Thymus (tissue), 14 donors: ENCODE results near the gene C2CD2L. TPM values are rescaled to one million over a fixed set of nuclear protein-coding genes. Genes with fewer than 3 reads are reported as not detected.
A peak's percentile ranks its signal among the peaks of the same experiment; 100 is the strongest.
"Not testable (repeated sequence)": the region's sequence is repeated elsewhere in the genome, so short reads cannot be mapped to it uniquely, and the experiment has no call there.

Source experiments
- DNase-seq, 9 donors: peaks; one replicate each; pipeline ENCODE4 v3.0.0-alpha.2; 2013; ENCODE audit warnings: low spot score in 9 of 9, low read depth in 6 of 9, missing footprints in 1 of 9
- H3K27ac ChIP-seq, 2 donors: one replicate each; pipeline ENCODE4 v1.5.1; 2013; ENCODE audit warnings: control low read depth in 1 of 2, low read depth in 1 of 2, low read length in 1 of 2, mild to moderate bottlenecking in 1 of 2, moderate library complexity in 1 of 2
- H3K27me3 ChIP-seq, 2 donors: one replicate each; pipeline ENCODE4 v1.5.1; 2013; ENCODE audit warnings: low read length in 1 of 2; ENCODE audit not compliant: control insufficient read depth in 2 of 2, insufficient read depth in 1 of 2
- H3K36me3 ChIP-seq, 2 donors: one replicate each; pipeline ENCODE4 v1.5.1; 2013; ENCODE audit warnings: low read length in 1 of 2, mild to moderate bottlenecking in 1 of 2, moderate library complexity in 1 of 2; ENCODE audit not compliant: control insufficient read depth in 2 of 2, insufficient read depth in 2 of 2
- H3K4me1 ChIP-seq, 2 donors: one replicate each; pipeline ENCODE4 v1.5.1; 2013; ENCODE audit warnings: low read length in 2 of 2; ENCODE audit not compliant: control insufficient read depth in 2 of 2, insufficient read depth in 2 of 2
- H3K4me3 ChIP-seq, 2 donors: one replicate each; pipeline ENCODE4 v1.5.1; 2013; ENCODE audit warnings: low read length in 2 of 2, control low read depth in 1 of 2, mild to moderate bottlenecking in 1 of 2
- H3K9me3 ChIP-seq, 2 donors: one replicate each; pipeline ENCODE4 v1.5.1; 2013; ENCODE audit warnings: low read length in 1 of 2, mild to moderate bottlenecking in 1 of 2; ENCODE audit not compliant: control insufficient read depth in 2 of 2, insufficient read depth in 1 of 2
- WGBS: extraction: QIAGEN DNeasy Blood & Tissue Kit; methylation state at CpG from one replicate; pipeline ENCODE4 v1.1.7; 2013; 5-methylcytosine and 5-hydroxymethylcytosine counted together
- long read RNA-seq, 10 donors: transcript quantifications; one replicate each; lab custom pipeline, GENCODE V29; 2026
- polyA plus RNA-seq: library from polyadenylated mRNA; stranded (reverse); fragments of 200-250 nt; gene quantifications from one replicate; pipeline ENCODE4 v1.2.3, GENCODE V29; 2013
- total RNA-seq: library from RNA; stranded (reverse); fragments of 120-200 nt; gene quantifications from one replicate; pipeline ENCODE4 v1.2.4, GENCODE V29; 2013
- donor health status: healthy.

Gene C2CD2L
- total RNA-seq = 4.7 TPM
- polyA plus RNA-seq = 11.1 TPM
- long read RNA-seq, donor 1 = 0 reads
- long read RNA-seq, donor 2 = 0 reads
- long read RNA-seq, donor 3, full-length matches to known transcripts = 2 of 2 reads
- long read RNA-seq, donor 3, partial matches to known transcripts = 0 of 2 reads
- long read RNA-seq, donor 3, other reads (novel, unspliced or antisense) = 0 of 2 reads
- long read RNA-seq, donor 4 = 0 reads
- long read RNA-seq, donor 5, partial matches to known transcripts = 5 of 6 reads
- long read RNA-seq, donor 5, other reads (novel, unspliced or antisense) = 0 of 6 reads
- long read RNA-seq, donor 6, full-length matches to known transcripts = 1 of 1 reads
- long read RNA-seq, donor 6, partial matches to known transcripts = 0 of 1 reads
- long read RNA-seq, donor 6, other reads (novel, unspliced or antisense) = 0 of 1 reads
- long read RNA-seq, donor 7 = 0 reads
- long read RNA-seq, donor 8 = 0 reads
- long read RNA-seq, donor 9, partial matches to known transcripts = 0 of 1 reads
- long read RNA-seq, donor 9, other reads (novel, unspliced or antisense) = 0 of 1 reads
- long read RNA-seq, donor 10 = 0 reads

DNA sequence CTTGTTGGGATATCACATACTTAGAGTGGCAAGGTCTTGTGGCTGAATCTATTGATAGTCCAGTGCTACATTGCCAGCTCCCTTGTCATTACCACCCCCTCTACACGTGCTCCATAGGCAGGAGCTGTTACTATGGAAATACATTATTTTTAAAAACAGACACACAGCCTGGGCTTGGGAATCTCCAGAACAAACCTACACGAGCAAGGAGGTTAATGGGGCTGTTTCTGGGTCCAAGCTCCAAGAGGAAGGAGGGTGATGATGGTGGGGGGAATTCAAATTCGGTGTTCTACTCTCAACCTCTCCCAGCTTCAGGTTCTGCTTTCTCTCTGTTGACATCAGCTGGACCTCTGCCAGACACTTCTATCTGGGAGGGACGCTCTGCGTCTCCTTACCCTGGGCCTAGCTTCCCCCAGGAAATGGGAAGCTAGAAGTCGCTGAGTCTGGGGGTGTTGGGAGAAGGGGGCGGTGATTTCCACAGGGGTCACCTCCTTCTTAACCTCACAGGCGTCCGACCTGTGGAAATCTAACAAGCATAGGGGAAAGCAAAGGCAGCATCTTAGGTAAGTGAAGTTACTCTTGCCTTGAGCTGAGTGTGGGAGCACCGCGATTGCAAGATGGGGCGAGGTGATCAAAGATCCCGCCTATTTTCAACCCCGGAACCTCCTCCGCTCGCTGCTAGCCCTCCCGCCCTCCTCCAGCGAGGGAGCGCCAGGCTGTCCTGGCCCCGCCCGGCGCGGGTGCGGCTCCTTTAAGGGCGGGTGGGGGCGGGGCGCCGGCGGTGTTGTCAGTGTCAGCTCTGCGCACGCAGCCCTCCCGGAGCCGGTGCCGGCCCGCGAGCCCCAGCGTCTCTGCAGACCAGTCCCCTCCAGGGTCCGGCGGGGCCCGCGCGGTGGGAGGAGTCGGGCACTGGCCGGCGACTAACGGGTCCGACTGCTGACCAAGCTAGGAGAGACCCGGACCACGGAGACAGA is at the start of gene C2CD2L:
TSS of gene C2CD2L (plus strand) at position 781 of the 974 bp plus-strand sequence. CDS start 398 bp downstream, outside the sequence.
- whole genome bisulfite sequencing = 3% methylated on average over 49 of the region's 49 CpGs
- Histone ChIP-seq H3K9me3 (no peaks in the 10 kb centered on the region), H3K36me3 (peaks cover 16 to 19% of the 10 kb centered on the region in 2 donors), H3K4me3 (peak within 1 kb of the TSS; percentile 71 to 89), H3K4me1 (peaks cover 21 to 42% of the 10 kb centered on the region in 2 donors), H3K27me3 (no peaks in the 10 kb centered on the region), H3K27ac (peak within 1 kb of the TSS; percentile 83 to 84)
- DNase-seq = peak in 8 of 9 donors; percentile 65 to 95 (median 84)

DNA sequence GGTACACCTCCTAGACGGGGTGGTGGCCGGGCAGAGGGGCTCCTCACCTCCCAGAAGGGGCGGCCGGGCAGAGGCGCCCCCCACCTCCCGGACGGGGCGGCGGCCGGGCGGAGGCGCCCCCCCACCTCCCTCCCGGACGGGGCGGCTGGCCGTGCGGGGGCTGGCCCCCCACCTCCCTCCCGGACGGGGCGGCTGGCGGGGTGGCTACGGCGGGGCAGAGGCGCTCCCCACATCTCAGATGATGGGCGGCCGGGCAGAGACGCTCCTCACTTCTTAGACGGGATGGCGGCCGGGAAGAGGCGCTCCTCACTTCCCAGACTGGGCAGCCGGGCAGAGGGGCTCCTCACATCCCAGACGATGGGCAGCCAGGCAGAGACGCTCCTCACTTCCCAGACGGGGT is 48.0 kb upstream of the C2CD2L start:
- not testable (repeated sequence) for H3K27ac ChIP-seq, H3K27me3 ChIP-seq, H3K4me3 ChIP-seq, DNase-seq, H3K9me3 ChIP-seq
- H3K36me3 ChIP-seq = peaks cover 9 to 15% of the 10 kb centered on the region in 2 donors
- H3K4me1 ChIP-seq = peaks cover 12 to 23% of the 10 kb centered on the region in 2 donors
- 96% methylated on average over 31 of the region's 35 CpGs for WGBS

DNA sequence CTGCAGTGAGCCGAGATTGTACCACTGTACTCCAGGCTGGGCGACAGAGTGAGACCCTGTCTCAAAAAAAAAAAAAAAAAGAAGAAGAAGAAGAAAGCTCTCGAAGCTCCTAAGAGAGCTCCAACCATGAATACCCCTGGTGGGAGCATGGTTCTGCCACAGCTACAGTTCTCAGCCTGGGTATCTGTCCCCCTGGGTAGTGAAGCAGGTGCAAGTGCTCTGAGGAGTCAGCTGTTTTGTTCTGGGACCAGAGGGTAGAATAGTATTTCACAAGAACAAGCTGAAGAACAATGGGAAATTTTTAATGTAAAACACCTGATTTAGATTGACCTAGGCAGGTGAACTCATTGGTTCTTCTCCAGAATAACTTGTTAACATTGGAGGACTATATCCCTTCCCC is 45.9 kb upstream of the C2CD2L start:
- Histone ChIP-seq H3K27me3 (no peaks in the 10 kb centered on the region), H3K4me1 (peaks cover 6 to 16% of the 10 kb centered on the region in 2 donors), H3K9me3 (no peaks in the 10 kb centered on the region), H3K27ac (no peak overlapping the region), H3K4me3 (no peak overlapping the region), H3K36me3 (peaks cover 0 to 4% of the 10 kb centered on the region in 2 donors)
- WGBS = 97% methylated on average over 3 of the region's 3 CpGs
- no peak for DNase-seq

DNA sequence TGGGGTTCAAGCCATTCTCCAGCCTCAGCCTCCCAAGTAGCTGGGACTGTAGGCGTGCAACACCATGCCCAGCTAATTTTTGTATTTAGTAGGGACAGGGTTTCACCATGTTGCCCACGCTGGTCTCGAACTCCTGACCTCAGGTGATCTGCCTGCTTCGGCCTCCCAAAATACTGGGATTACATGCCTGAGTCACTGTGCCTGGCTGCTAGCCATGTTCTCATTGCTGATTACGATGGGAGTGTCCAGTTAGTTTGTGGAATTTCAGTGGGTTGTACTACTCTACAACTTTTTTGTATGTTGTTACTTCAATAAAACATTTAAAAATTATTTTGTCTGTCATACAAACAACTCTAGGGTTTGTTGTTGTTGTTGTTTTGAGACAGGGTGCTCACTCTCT is 44.4 kb upstream of the C2CD2L start:
- H3K27me3 ChIP-seq = no peaks in the 10 kb centered on the region
- 97% methylated on average over 5 of the region's 5 CpGs for WGBS
- DNase-seq = no peak

DNA sequence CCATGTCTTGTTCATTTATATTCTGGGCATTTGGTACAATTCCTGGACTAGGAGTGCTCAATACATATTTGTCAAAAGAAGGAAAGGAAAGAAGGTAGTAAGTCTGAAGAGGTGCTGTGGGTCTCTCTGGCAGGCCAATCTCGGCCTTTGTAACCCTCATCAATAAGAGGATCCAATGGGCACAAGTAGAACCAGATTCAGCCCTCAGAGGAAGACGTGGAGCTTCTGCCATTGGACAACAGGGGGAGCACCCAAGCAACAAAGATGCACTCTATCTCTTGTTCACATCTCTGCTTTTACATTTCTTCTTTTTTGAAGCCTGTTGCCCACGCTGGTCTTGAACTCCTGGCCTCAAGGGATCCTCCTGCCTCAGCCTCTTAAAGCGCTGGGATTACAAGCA is 41.8 kb upstream of the C2CD2L start:
- no peaks in the 10 kb centered on the region for H3K9me3 ChIP-seq
- H3K4me1 ChIP-seq = peaks cover 13 to 24% of the 10 kb centered on the region in 2 donors
- H3K4me3 ChIP-seq = no peak overlapping the region
- 78% methylated on average over 4 of the region's 4 CpGs for WGBS
- DNase-seq = peak in 3 of 9 donors; percentile 27 to 61 (median 44)
- H3K36me3 ChIP-seq = peaks cover 3 to 4% of the 10 kb centered on the region in 2 donors
- H3K27me3 ChIP-seq = no peaks in the 10 kb centered on the region
- H3K27ac ChIP-seq = no peak overlapping the region

More for the DNA sequence above, 44.4 kb upstream of the C2CD2L start:
- H3K4me1 ChIP-seq = peaks cover 10 to 21% of the 10 kb centered on the region in 2 donors
- no peak overlapping the region for H3K4me3 ChIP-seq
- no peaks in the 10 kb centered on the region for H3K9me3 ChIP-seq
- peaks cover 0 to 4% of the 10 kb centered on the region in 2 donors for H3K36me3 ChIP-seq
- H3K27ac ChIP-seq = no peak overlapping the region

DNA sequence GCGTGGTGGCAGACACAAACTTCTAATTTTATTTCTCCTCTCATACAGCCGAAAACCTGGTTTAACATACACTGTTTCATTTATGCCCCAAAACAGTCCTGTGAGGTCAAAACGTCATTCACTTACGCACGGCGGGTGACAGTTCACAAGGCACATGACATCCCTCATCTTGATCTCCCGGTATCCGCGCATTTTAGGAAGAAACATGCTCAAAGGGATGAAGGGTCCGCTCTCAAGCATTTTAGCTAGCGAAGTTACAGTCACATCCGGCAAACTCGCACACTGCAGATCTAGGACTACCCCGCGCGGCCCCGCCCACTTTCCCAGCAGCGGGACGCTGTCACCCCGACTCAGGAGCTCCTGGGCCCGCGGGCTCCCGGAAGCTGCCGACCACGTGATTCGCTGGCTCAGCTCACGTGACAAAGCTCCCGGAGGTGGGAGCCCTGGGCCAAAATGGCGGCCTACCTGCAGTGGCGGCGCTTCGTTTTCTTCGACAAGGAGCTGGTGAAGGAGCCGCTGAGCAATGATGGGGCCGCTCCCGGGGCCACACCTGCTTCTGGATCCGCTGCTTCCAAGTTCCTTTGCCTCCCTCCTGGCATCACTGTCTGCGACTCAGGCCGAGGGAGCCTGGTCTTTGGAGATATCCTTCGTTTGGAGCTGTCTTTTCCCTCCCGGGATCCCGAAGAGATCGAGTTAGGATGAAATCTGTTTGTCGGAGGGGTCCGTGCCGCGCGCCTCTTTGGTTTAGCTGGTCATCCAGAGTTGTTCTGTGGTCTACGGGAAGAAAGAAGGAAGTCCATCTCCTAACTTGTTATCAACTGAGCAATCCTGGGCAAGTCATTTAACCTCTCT is 39.5 kb upstream of the C2CD2L start, which contains the start of gene VPS11:
TSS of gene VPS11 (plus strand) at position 448 of the 852 bp plus-strand sequence. CDS start at position 454, 6 bp downstream.
- no peaks in the 10 kb centered on the region for H3K9me3 ChIP-seq
- under 1% methylated on average over 49 of the region's 49 CpGs for WGBS
- no peaks in the 10 kb centered on the region for H3K27me3 ChIP-seq
- DNase-seq = peak; percentile 90 to 99 (median 97)
- peaks cover 19 to 21% of the 10 kb centered on the region in 2 donors for H3K36me3 ChIP-seq
- H3K27ac ChIP-seq = peak within 1 kb of the TSS; percentile 92 to 94
- H3K4me3 ChIP-seq = peak within 1 kb of the TSS; percentile 65 to 100
- H3K4me1 ChIP-seq = peaks cover 13 to 24% of the 10 kb centered on the region in 2 donors

DNA sequence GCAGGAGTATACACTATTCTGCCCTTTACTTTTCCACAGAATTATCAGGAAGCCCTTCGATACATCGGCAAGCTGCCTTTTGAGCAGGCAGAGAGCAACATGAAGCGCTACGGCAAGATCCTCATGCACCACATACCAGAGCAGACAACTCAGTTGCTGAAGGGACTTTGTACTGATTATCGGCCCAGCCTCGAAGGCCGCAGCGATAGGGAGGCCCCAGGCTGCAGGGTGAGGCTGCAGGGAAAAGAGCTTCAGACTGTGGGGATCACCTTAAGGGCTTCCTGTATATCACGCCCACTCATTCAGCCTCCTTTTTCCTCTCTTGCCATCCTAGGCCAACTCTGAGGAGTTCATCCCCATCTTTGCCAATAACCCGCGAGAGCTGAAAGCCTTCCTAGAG is 29.3 kb upstream of the C2CD2L start:
- 99% methylated on average over 11 of the region's 11 CpGs for WGBS
- no peaks in the 10 kb centered on the region for H3K9me3 ChIP-seq
- peaks cover 77 to 82% of the 10 kb centered on the region in 2 donors for H3K36me3 ChIP-seq
- DNase-seq = no peak
- no peaks in the 10 kb centered on the region for H3K27me3 ChIP-seq
- no peaks in the 10 kb centered on the region for H3K4me1 ChIP-seq
- no peak overlapping the region for H3K27ac ChIP-seq
- no peak overlapping the region for H3K4me3 ChIP-seq
